GM10248 (cell line): Measurements from ENCODE around the gene DYRK3.

ENCODE experiments used
- CTCF ChIA-PET: fragments of 300-600 bp; sonication (Branson Sonifier 250); formaldehyde crosslinking; extraction: SDS; loops from one replicate; lab custom pipeline; 2021; ENCODE audit warnings: antibody characterized with exemption; lab: Yijun Ruan, JAX
- POLR2A ChIA-PET: fragments of 350-650 bp; sonication (Branson Sonifier 250); formaldehyde crosslinking; extraction: SDS; loops from one replicate; lab custom pipeline; 2020; ENCODE audit warnings: antibody characterized with exemption; lab: Yijun Ruan, JAX
- DNase-seq: peaks from one replicate; pipeline ENCODE4 v3.0.0; 2012; ENCODE audit errors: extremely low spot score
- TF ChIP-seq, protein P1 (sequence below): IDR thresholded peaks from 2 replicates; pipeline ENCODE4 v1.5.1; 2012; ENCODE audit warnings: mild to moderate bottlenecking, low read depth; ENCODE audit errors: extremely low read depth, missing control alignments, control extremely low read depth

DYRK3 gene

DNA sequence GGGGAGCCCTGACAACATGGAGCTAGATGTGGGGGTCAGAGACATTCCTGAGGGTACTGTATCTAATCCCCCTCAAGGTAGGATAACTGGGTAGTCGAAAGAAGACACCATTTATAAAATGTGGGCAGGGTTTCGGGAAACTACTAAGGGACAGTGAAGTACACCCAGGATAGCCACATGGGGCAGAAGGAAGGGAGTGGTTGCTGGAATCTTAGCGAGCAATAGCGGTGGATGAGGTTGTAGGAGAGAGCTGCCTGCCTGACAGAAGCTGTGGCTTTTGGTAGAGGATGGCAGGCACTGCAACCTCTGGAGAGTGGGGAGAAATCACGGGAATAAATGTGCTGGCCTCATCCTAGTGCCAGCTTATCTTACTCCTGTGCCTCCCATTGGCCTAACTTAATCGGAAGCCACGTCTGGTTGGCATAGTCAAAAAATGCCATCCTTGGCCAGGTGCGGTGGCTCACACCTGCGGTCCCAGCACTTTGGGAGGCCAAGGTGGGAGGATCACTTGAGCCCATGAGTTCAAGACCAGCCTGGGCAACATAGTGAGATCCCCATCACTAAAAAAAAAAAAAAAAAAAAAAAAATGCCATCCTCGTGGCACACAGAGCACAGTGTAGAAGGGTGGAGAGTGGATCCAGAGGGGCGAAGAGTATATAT is 26.0 kb downstream of the DYRK3 start:
- no peak for DNase-seq
- ChIA-PET CTCF (interaction anchor here (0.9 to 30.1 kb wide), 12 partner anchors 5 to 321 kb away, joined by 3 to 637 read pairs (median 19); partner anchors contain the start of genes DYRK3, EIF2D and MAPKAPK2), POLR2A (no interaction called here)
- TF ChIP-seq, protein P1, sequence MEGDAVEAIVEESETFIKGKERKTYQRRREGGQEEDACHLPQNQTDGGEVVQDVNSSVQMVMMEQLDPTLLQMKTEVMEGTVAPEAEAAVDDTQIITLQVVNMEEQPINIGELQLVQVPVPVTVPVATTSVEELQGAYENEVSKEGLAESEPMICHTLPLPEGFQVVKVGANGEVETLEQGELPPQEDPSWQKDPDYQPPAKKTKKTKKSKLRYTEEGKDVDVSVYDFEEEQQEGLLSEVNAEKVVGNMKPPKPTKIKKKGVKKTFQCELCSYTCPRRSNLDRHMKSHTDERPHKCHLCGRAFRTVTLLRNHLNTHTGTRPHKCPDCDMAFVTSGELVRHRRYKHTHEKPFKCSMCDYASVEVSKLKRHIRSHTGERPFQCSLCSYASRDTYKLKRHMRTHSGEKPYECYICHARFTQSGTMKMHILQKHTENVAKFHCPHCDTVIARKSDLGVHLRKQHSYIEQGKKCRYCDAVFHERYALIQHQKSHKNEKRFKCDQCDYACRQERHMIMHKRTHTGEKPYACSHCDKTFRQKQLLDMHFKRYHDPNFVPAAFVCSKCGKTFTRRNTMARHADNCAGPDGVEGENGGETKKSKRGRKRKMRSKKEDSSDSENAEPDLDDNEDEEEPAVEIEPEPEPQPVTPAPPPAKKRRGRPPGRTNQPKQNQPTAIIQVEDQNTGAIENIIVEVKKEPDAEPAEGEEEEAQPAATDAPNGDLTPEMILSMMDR: no peak

- POLR2A ChIA-PET: no interaction called here
- CTCF ChIA-PET: interaction anchor here (0.8 to 30.1 kb wide), 37 partner anchors 6 to 604 kb away, joined by 3 to 637 read pairs (median 13); partner anchors contain the start of genes DYRK3, EIF2D, FCAMR and FCMR
- TF ChIP-seq, protein P1: no peak
- no peak for DNase-seq
Observed at GRCh38 chr1:206662396-206663092, 27.2 kb downstream of the DYRK3 start.

DNA sequence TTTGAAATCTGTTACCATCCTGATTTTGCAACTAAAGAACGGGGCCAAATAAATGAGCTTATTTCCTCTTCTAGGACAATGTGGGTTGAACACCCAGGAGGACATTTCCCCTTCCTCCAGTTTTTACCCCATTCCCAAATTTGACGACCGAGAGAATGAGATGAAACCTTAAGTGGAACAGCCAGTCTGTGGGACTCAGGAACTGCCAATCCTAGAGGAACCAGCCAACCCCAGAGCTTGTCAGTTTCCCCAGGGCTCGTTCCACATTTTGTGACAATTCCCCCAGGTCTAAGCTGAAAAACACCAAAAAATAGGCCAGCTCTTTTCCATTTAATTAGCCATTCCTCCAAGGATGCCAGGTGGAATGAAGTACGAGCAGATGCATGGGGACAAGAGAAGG is 28.0 kb downstream of the DYRK3 start:
- ChIA-PET CTCF (interaction anchor here (0.7 to 30.1 kb wide), 72 partner anchors 7 to 605 kb away, joined by 3 to 637 read pairs (median 6); partner anchors contain the start of genes DYRK3, EIF2D, FCAMR and FCMR), POLR2A (interaction anchor here (0.9 kb wide), 1 partner anchor 28 kb away, joined by 5 read pairs; the partner anchor contains the start of gene DYRK3)
- TF ChIP-seq, protein P1: no peak
- DNase-seq: no peak

DNA sequence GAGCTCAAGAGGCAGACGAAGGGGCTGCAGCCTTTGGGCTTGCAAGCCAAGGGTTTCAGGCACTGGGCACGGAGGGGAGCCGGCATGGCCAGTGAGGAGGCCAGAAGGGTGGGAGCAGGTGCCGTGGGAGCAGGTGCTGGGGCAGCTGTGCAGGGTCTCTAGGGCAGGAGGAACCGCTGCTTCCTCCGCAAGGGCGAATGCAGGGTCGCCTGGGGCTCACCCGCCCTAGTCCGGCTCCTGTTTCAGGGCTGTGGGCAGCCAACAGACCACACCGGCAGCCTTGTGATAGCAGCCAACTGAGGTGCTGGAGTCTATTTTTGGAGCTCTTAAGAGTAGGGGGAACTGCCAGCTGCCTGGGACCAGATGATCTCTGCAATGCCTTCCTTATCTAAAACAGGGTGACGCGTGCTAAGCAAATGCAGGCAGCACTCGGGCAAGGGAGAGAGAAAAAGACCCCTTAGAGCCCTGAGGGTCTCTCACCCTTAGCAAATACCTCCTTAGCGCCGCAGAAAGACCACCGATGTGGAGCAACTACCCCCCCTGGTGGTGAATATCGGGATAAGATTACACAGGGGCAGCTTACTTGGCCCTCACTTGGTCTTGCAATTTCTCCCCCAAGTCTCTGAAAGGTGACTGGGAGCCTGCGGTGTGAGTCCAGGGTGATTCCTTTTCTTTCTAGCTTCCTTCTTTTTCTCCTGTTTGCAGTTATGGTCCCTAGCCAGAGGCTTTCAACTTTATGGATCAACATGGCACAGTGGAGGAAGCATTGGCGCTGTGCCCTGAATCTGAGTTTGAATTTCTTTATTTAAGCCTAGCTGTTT is 28.7 kb downstream of the DYRK3 start:
- ChIA-PET POLR2A (interaction anchor here (0.9 kb wide), 1 partner anchor 29 kb away, joined by 5 read pairs; the partner anchor contains the start of gene DYRK3), CTCF (interaction anchor here (0.7 to 30.1 kb wide), 78 partner anchors 6 to 605 kb away, joined by 3 to 637 read pairs (median 6); partner anchors contain the start of genes DYRK3, EIF2D, FCAMR and FCMR)
- TF ChIP-seq, protein P1: peak; percentile 66
- peak; percentile 78 for DNase-seq

DNA sequence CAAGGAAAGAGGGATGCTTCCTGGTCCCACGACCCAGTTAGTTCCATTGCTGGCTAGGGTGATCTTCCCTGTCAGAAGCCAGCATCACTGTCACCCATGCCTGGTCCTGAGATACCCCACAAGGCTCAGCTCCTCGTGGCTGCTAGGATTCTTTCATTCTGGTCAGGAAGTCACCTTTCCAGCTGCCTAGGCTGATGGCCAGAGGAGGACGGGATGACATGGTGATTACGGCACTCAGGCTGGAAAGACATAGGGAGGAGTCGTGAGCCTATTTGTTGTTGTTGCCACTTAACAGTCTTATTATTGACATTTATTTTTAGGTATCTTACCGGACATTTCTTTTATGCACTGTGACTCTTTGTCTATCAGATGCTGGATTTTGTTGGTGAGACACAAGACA is 29.4 kb downstream of the DYRK3 start:
- TF ChIP-seq, protein P1: no peak
- POLR2A ChIA-PET: no interaction called here
- no peak for DNase-seq
- CTCF ChIA-PET: interaction anchor here (0.7 to 30.1 kb wide), 57 partner anchors 5 to 317 kb away, joined by 3 to 637 read pairs (median 7); partner anchors contain the start of genes DYRK3, EIF2D, FCMR and IKBKE

- DNase-seq: no peak
- ChIA-PET POLR2A (interaction anchor here (0.6 kb wide), 1 partner anchor 232 kb away, joined by 3 read pairs; no protein-coding TSS in a partner anchor), CTCF (interaction anchor here (0.7 to 30.1 kb wide), 15 partner anchors 4 to 317 kb away, joined by 3 to 637 read pairs (median 33); partner anchors contain the start of genes DYRK3, EIF2D and MAPKAPK2)
- TF ChIP-seq, protein P1: no peak
Observed at GRCh38 chr1:206666031-206666561, 30.8 kb downstream of the DYRK3 start.
